Measurements from ENCODE around the gene NRIP1.
A peak's percentile ranks its signal among the peaks of the same experiment; 100 is the strongest.

Gene NRIP1, protein sequence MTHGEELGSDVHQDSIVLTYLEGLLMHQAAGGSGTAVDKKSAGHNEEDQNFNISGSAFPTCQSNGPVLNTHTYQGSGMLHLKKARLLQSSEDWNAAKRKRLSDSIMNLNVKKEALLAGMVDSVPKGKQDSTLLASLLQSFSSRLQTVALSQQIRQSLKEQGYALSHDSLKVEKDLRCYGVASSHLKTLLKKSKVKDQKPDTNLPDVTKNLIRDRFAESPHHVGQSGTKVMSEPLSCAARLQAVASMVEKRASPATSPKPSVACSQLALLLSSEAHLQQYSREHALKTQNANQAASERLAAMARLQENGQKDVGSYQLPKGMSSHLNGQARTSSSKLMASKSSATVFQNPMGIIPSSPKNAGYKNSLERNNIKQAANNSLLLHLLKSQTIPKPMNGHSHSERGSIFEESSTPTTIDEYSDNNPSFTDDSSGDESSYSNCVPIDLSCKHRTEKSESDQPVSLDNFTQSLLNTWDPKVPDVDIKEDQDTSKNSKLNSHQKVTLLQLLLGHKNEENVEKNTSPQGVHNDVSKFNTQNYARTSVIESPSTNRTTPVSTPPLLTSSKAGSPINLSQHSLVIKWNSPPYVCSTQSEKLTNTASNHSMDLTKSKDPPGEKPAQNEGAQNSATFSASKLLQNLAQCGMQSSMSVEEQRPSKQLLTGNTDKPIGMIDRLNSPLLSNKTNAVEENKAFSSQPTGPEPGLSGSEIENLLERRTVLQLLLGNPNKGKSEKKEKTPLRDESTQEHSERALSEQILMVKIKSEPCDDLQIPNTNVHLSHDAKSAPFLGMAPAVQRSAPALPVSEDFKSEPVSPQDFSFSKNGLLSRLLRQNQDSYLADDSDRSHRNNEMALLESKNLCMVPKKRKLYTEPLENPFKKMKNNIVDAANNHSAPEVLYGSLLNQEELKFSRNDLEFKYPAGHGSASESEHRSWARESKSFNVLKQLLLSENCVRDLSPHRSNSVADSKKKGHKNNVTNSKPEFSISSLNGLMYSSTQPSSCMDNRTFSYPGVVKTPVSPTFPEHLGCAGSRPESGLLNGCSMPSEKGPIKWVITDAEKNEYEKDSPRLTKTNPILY (N-terminal part only)

DNA sequence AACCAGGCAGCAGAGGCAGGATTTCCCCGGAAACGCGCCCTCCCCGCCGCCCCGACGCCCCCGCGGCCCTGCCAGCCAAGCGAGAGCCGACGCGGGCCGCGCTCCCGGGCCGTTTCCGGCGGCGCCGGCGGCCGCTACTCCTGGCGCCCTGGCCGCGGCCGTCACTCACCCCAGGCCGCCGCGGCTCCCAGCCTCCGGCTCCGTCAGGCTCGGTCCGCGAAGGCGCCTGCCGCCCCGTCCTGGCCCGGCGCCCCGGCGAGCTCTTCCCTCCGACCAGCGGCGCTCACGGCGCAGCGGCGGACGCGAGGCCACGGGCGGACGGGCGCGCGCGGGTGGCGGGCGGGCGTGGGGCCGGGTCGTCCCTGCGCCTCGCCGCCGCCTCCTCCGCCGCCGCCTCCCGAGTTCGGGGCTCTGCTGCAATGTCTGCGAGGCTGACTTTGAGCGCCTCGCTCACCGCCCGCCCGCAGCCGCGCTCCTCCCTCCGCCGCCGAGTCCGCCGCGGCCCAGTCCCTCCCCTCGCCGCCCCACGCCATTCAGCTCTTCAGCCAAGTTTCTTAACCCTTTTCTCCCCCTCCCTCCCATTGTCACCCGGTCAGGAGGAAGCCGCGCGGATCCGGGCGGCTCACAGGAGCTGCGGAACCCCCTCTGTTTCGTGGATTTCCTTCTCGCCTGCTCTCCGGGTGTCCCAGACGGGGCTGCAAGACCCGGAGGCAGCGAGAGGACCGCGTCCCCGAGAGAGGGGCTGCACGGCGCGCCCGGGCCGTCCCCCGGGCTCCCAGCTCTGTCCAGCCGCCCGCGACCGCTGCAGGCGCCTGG is at the start of gene NRIP1:
Gene NRIP1 (minus strand): TSS at position 425 of the 816 bp plus-strand sequence. CDS start 96,808 bp downstream, outside the sequence.
- peak; percentile 68 to 77 for DNase-seq

DNA sequence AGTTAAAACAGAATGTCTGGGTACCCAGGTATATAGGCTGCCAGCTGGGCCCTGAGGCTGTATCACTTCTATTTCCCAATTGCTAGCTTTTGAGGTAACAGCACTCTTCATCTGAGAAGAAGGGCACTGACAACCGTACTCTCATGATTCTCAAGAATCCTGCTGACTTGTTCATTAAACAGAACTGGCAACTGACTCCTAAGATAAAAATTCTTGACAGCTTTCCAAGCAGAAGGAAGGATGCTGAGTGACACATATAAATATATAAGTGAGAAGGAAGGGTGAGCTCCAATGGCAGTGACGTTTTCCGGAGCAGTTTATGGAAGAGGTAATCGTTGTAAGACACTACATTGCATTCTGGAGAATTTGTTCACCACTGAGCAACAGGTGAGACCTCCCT is 48.1 kb upstream of the NRIP1 start:
- DNase-seq, result no peak

DNA sequence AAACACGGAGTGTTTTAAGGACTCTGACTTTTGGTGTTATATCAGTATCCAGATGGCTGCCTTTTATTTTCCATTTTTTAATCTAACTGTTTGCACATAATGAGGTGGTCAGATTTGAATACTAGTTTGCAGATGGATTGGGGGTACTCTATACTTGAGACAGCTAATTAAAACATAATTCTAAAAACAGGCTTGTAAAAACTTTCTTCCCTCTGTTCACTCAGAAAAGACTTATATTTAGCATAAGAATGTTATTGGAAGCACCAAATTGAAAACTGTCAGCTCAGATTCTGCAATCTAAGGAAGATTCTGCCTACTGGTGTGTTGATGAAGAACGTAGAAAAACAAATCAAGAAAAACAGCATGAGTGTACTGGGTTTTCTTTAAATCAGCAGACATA is 44.0 kb upstream of the NRIP1 start:
- no peak for DNase-seq

DNA sequence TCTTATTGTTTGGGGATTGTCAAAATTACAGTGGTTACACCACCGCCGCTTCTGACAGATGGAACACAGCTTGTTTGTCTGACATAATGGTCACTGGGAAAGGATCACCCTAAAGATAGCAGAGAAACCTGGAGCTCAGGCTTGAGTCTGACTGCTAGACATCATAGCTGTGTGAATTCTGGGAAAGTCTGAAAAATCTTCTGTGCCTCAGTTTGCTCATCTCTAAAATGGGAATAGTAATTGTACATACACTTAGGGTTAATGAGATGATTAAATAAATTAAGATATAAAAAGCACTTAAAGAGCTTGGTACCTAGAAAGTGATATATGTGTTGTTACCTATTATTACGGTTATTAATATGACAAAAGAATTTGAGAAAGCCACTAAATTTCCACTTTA is 39.7 kb upstream of the NRIP1 start:
- no peak for DNase-seq

DNA sequence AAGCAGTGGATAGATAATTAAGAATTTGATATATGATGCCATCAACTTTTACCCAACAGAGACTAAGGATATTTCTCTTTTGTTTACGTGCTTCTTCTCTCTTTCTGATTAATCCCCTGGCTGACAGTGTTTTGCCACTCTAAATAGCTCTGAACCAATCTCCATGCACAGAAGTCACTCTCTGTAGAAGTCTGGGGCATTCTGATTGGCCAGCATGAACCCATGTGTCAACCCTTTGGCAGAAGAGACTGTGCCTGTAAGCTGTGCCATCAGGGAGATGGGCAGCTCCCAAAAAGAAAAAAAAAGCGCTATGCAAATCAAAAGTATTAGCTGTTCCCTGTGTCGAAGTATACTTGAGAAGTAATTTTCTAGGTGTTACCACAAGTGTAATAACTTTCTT is 34.1 kb upstream of the NRIP1 start:
- DNase-seq, result no peak

DNA sequence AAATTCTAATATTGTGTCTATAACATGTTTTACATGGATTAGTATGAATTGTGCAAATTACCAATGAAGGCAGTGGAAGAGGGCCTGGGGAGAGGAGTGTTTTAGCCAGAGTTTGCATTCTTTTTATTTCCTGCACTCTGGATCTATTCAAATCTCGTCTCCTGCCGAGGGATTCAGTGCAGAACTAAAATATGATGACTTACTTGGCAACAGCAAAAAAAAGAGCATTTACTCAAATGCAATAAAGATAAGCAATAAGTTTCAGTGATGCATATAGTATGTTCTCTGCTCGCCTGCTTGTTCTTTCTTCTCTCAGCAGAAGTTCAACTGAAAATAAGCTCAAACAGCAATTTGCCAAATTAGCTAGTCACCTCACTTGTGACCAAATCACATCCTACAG is 33.4 kb upstream of the NRIP1 start:
- DNase-seq, result no peak

DNA sequence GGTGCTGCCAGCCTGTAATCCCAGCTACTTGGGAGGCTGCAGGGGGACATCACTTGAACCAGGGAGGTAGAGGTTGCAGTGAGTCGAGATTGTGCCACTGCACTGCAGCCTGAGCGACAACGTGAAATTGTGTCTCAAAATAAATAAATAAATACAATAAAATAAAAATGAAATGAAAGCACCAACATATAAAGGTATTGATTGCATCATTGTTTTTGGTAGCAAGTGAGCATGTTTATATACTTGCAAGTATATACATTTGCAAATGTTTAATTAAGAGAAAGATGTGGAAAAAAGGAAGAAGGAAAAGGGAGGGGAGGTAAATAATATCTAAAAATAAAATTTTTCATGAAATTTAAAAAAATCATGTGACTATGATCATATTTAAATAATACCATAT is 32.8 kb upstream of the NRIP1 start:
- DNase-seq, result no peak

DNA sequence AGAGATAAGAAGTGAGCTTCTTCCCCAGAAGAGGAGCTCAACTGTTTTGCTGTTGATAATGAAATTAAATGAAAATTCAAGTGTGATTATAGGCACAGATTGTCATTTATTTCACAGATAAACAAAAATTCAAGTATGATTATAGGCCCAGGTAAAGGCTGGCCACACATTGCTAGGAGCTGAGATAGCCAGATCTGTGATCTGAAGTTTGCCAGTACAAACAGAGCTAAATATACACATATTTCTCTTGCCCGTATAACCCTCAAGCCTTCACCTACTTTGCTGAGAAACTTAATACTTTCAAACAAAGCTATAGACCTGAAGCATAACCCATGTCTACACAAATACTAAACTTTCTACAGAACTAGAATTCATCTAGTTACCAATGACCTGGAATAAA is 31.3 kb upstream of the NRIP1 start:
- no peak for DNase-seq

DNA sequence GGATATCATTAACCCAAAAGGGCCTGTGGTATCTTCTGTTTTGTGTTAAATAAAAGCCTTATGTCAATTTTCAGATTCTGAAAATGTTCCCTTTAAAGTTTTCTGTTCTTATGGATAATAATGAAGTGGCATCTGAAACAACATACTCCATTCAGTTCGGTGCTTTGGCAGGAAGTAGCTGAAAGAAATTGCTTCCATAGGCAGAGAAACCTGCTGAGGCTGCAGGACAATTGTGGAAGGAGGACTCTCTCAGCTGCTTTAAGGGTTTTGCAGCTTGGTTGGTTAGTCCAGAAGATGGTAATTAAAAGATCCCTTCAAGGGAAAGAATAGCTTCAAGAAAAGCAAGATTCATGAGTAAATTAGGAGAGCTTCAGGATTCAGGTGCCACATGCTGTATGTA is 30.5 kb upstream of the NRIP1 start:
- DNase-seq, result no peak

DNA sequence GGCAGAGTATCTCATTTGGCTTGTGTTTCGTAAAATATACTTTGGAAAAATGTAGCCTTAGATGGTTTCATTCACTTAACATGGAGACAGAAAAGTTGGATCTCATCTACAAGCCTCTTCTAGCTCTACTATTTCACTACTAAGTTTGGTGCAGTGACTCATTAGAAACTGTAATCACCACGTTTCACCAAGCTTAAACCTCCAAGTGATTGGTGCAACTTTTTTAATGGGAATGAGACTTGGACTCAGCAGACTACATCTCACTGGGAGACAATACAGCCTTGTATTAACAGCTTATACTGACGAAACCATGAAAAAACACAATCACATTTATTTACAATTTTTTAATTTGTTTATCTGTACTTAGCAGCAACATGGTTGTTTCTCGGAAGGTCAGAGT is 29.9 kb upstream of the NRIP1 start:
- no peak for DNase-seq

DNA sequence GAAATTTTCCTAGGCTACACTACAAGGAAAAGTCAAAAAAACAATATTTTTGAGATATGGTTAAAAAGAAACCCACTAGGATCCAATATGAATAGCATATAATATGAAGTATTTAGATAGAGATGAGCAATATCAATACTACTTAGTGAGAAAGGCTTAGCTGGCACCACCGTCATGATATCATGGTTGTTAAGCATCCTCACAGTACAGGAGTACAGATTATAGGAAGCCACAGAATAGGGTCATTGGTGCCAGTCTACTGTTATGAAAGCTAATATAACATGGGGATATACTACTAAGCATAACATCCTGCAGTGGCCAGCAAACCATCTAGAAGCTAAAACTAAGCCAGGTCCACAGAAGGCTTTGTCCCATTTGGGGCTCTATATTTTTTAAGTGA is 28.4 kb upstream of the NRIP1 start:
- no peak for DNase-seq

DNA sequence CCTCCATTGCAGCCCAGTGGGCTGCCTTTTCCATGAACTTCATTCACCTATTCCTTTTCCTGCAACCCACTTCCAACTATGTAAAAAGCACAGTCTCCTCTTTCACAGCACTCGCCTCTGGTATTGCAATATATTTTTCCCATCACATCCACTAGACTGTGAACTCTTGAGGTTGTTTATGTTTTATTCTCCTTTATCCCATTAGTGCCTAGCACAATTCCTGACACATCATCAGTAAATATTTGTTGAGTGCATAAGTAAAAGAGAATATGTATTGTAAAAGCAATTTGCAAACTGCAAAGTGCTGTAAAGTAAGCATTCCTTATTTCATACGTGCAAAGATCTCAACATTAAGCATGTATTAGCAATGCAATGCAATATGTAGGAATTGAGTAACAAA is 27.9 kb upstream of the NRIP1 start:
- DNase-seq, result no peak

DNA sequence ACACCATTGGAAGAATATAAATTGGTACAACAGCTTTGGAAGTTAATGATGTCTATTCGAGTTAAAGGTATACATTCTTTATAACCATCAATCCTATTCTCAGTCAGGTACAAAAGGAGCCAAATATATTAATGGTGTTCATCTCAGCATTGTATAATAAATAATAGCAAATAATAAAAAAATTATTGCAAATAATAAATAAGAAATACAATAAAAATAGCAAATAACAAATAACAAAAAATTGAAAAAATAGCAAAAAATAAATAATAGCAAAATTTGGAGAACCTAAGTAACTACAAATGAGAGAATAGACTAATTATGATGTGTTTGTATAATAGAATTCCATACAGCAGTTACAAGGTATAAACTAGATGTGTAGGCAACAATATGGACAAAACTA is 25.6 kb upstream of the NRIP1 start:
- DNase-seq, result no peak

DNA sequence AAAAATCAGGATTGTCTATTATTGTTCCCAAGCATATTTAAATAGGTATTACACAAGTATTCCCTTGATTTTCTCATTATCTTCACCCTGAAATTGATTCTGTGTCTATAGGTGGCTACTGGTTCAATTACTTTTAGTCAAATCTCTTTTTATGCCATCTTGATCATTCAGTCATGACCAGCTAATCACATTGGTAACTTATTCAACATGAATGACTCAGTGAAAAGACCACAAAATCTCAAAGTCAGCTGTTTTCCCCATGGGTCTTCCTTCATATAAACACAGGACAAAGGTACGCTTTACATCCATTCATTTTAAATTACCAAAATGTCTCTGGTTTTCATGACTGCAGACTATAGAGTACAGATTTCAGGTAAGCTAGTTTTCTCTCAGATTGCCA is 23.7 kb upstream of the NRIP1 start:
- no peak for DNase-seq

DNA sequence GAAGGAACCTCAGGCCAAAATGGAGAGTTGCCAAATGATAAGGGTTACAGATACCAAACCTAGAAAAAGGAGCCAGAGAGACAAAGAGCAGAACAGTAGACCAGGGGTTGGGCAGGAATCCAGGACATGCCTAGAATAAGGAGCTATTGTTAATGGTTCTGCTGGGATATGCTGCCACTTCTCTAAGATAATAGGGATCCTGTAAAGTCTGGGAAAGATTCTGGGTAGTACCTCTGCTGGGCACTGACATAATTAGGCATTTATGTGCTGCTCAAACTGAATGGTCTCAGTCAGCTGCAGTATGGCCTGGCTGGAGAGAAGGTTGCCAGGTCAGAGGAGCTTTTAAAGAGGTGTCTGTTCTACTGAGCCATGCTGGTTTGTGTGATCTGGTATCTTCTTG is 19.9 kb upstream of the NRIP1 start:
- no peak for DNase-seq

DNA sequence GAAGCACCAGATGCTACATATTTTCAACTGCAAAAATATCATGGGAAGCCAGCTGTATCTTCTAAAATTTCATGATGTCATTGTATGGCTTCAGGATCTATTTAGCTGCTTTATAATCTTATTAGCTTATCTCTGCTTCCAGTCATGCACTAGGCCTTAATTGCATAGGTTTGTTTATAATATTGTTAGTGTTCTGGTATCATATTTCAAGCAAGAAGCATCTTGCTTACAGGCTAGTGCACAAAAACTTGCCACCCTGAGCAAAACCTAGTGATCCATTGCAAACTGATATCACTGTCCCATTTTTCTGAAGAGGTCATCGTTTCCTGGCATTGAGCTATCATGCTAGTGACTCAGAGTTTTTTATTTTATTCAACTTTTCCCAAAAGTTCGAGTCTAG is 15.7 kb upstream of the NRIP1 start:
- no peak for DNase-seq

DNA sequence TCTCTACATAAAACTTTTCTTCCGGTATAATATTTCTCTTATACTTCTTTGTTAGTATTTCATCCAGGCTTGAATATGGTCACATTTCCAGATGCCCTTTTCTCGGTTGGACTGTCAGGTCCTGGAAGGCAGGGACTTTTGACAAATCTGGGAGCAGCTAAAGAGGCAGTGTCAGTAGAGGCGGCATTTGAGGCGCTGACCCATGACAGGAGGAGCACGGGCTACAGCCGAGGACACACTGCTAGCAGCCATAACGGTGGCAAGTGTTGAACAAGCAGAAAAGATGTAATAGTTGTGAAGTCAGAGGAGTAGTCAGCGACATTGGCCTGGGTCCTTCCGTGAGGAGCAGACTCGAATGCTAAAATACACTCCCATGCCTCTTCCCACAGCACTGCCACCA is 14.5 kb upstream of the NRIP1 start:
- no peak for DNase-seq

DNA sequence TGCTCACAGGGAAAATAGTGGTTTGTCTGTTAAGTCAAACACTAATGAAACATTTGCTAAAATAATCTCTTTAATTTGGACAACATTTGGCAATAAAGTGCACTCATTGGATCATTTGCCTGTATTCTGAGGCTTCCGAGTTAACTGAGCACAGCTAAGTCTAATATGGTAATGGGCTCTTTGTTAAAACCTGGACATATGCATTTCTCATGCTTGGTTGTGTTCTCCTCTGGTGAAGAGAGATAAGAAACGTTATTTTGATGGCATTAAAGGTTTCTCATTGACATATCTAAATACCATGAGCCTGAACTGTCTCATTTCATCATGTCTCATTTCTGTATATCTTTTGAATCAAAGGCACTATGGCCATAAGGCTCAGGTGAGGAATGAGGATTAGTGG is 13.4 kb upstream of the NRIP1 start:
- DNase-seq, result no peak

DNA sequence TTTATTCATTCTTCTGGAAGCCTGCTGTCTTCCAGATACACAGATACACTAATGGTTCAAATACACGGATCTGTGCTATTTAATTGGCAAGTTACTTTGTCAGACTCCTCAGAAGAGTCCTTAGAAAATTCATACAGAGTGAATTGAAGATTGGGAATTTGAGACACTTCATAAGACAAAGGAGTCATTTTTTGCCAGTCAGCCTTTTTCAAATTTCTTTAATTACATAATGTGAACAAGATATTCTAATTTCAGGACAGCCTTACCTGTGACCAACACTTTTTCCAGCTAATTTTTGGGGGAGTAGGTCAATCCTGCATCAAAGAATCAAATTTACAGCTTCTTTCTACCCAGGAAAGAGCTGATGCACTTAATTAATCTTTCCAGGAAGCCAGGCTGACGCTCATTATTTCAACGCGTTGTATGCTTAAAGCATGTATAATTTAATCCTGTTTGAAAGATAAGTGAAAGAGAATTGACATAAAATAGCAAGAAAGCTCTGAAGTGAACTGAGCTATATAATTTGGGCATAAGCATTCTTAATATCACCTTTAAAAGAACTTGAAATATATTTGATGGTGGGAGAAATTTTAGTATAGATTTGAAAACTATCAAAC is 12.8 kb upstream of the NRIP1 start:
- DNase-seq, result no peak

DNA sequence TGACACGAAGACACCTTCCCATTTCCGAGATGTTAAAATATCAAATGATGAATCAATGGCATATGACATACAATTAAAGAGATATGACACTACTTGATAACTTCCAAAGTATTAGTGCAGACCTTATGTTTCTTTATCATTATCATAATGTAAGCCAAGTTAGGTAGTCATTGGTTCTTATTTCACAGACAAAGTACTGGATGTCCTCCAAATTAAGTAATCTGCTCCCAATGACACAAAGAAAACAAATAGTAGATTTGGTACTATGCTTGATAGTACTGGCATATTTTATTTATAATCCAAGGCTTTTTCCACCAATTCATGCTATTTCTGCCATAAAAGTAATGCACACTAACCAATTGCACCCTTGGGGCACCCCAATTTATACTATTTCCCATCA is 11.9 kb upstream of the NRIP1 start:
- no peak for DNase-seq

DNA sequence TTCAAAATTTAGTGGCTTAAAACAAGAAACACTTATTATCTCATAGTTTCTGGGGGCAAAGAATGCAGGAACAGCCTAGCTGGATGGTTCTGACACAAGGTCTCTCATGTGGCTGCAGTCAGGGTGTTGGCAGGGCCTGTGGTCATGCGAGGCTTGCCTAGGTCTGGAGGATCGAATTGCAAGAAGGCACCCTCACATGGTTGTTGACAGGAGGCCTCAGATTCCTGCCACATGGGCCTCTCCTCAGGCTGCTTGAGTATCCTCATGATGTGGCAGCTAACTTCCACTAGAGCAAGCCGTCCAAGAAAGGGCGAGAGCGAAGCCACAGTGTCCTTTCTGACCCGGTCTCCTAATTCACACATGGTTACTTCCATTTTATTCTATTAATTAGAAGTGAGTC is 6.2 kb upstream of the NRIP1 start:
- no peak for DNase-seq

DNA sequence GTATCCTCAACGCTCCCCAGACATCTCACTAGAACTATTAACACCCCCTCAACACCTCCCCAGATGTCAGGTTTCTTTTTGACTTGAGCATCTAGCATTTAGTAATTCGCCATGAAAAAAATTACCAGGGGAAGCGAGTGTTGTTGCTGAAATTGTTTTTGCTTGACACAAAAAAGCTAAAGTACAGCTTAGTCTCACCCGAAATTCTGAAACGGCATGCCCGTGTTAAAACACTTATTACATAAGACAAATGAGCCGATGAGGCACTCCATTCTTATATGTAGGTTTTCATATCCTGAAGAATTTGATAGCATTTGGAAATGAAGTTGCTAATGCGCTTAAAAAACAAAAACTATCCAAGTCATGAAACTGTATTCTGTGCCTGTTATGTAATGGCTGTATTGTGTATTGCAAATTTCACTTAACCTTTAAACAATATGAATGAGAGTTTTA is 1.3 kb upstream of the NRIP1 start:
- DNase-seq, result no peak

All from NCI-H2081 (cell line).